HepG2 (cell line): ENCODE measurements around the gene EXOC3L4.

Source experiments
- E2F5 ChIP-seq: sonication (generic); formaldehyde crosslinking; conservative IDR thresholded peaks from 2 replicates; pipeline ENCODE4 v1.4.0; 2020; ENCODE audit warnings: missing genetic modification reagents
- FOSL1 ChIP-seq: sonication (generic); formaldehyde crosslinking; IDR thresholded peaks from 2 replicates; pipeline ENCODE4 v1.9.0; 2021; ENCODE audit warnings: missing genetic modification reagents, borderline replicate concordance
- HNRNPK ChIP-seq: fragments of 200-400 bp; formaldehyde crosslinking; IDR thresholded peaks from 2 replicates; pipeline ENCODE4 v1.6.1; 2018; ENCODE audit warnings: low read length, low read depth, moderate library complexity, mild to moderate bottlenecking; ENCODE audit not compliant: poor library complexity, severe bottlenecking
- KDM5B ChIP-seq: sonication (generic); formaldehyde crosslinking; IDR thresholded peaks from 2 replicates; pipeline ENCODE4 v1.4.0; 2020; ENCODE audit warnings: missing genetic modification reagents, mild to moderate bottlenecking, borderline replicate concordance
- SP1 ChIP-seq, 2 experiments: fragments of 450-650 bp in 1 of 2; sonication (generic) in 1 of 2; formaldehyde crosslinking in 1 of 2; IDR thresholded peaks; 2 replicates each; pipeline versions ENCODE4 v1.4.0 to v1.6.1; 2016 to 2020; ENCODE audit warnings: missing genetic modification reagents in 1 of 2
- TP53 ChIP-seq: sonication (generic); formaldehyde crosslinking; conservative IDR thresholded peaks from 2 replicates; pipeline ENCODE4 v1.4.0; 2020; ENCODE audit warnings: missing genetic modification reagents
- ZNF430 ChIP-seq: sonication (generic); formaldehyde crosslinking; IDR thresholded peaks from 2 replicates; pipeline ENCODE4 v1.9.0; 2021; ENCODE audit warnings: mild to moderate bottlenecking, missing genetic modification reagents
- ZNF431 ChIP-seq: sonication (generic); formaldehyde crosslinking; IDR thresholded peaks from 2 replicates; pipeline ENCODE4 v1.9.0; 2022; ENCODE audit warnings: missing genetic modification reagents, low read depth, mild to moderate bottlenecking, borderline replicate concordance
- ZSCAN9 ChIP-seq: IDR thresholded peaks from 2 replicates; pipeline ENCODE4 v1.6.1; 2016; ENCODE audit warnings: borderline replicate concordance
- TF ChIP-seq, protein P1 (sequence below): sonication (generic); formaldehyde crosslinking; IDR thresholded peaks from 2 replicates; pipeline ENCODE4 v1.4.0; 2020; ENCODE audit warnings: missing genetic modification reagents

DNA sequence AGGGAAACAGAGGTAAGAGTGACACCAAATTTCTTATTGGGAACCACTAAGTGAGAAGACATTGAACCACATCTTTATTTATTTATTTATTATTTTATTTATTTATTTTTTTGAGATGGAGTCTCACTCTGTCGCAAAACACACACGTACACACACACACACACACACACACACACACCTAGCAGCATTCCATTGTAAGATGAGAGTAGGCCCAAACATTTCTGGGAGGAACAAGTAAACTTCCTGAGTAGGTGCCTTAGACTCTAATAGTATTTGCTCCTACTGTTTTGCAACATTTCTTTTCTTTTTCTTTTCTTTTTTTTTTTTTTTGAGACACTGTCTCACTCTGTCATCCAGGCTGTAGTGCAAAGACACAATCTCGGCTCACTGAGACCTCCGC is 30.1 kb upstream of the EXOC3L4 start:
- TF ChIP-seq ZSCAN9 (CRISPR knock-in tag) (no peak), KDM5B (no peak), E2F5 (no peak), FOSL1 (CRISPR knock-in tag) (no peak), ZNF430 (CRISPR knock-in tag) (no peak), HNRNPK (no peak), SP1 (IDR thresholded peaks at IDR 0.05) (no peak), SP1 (CRISPR knock-in tag; IDR thresholded peaks at IDR 0.05) (no peak), TP53 (CRISPR knock-in tag) (no peak), ZNF431 (CRISPR knock-in tag) (no peak)
- TF ChIP-seq, protein P1, sequence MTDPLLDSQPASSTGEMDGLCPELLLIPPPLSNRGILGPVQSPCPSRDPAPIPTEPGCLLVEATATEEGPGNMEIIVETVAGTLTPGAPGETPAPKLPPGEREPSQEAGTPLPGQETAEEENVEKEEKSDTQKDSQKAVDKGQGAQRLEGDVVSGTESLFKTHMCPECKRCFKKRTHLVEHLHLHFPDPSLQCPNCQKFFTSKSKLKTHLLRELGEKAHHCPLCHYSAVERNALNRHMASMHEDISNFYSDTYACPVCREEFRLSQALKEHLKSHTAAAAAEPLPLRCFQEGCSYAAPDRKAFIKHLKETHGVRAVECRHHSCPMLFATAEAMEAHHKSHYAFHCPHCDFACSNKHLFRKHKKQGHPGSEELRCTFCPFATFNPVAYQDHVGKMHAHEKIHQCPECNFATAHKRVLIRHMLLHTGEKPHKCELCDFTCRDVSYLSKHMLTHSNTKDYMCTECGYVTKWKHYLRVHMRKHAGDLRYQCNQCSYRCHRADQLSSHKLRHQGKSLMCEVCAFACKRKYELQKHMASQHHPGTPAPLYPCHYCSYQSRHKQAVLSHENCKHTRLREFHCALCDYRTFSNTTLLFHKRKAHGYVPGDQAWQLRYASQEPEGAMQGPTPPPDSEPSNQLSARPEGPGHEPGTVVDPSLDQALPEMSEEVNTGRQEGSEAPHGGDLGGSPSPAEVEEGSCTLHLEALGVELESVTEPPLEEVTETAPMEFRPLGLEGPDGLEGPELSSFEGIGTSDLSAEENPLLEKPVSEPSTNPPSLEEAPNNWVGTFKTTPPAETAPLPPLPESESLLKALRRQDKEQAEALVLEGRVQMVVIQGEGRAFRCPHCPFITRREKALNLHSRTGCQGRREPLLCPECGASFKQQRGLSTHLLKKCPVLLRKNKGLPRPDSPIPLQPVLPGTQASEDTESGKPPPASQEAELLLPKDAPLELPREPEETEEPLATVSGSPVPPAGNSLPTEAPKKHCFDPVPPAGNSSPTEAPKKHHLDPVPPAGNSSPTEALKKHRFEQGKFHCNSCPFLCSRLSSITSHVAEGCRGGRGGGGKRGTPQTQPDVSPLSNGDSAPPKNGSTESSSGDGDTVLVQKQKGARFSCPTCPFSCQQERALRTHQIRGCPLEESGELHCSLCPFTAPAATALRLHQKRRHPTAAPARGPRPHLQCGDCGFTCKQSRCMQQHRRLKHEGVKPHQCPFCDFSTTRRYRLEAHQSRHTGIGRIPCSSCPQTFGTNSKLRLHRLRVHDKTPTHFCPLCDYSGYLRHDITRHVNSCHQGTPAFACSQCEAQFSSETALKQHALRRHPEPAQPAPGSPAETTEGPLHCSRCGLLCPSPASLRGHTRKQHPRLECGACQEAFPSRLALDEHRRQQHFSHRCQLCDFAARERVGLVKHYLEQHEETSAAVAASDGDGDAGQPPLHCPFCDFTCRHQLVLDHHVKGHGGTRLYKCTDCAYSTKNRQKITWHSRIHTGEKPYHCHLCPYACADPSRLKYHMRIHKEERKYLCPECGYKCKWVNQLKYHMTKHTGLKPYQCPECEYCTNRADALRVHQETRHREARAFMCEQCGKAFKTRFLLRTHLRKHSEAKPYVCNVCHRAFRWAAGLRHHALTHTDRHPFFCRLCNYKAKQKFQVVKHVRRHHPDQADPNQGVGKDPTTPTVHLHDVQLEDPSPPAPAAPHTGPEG (CRISPR knock-in tag), result no peak
